Natural killer cell (primary cell): ENCODE measurements around the gene OR2T5. TPM values are rescaled to one million over a fixed set of nuclear protein-coding genes. Genes with fewer than 3 reads are reported as not detected.
"Not testable (repeated sequence)": the region's sequence is repeated elsewhere in the genome, so short reads cannot be mapped to it uniquely, and the experiment has no call there.

Experiments used
- ATAC-seq, 3 donors: fragments of 150-1000 bp in 2 of 3; fragments of 200-7000 bp in 1 of 3; cut with Tn5 transposase; 1 replicate in 1 of 3; 2 replicates in 2 of 3; pipeline ENCODE4 v1.10.0; 2021; ENCODE audit warnings: mild to moderate bottlenecking in 2 of 3, moderate library complexity in 2 of 3
- DNase-seq, 2 donors: peaks; one replicate each; pipeline versions ENCODE4 v3.0.0 to v3.0.0-alpha.2; 2013 to 2021; ENCODE audit warnings: mixed read lengths in 1 of 2
- H3K27ac ChIP-seq: one replicate; pipeline ENCODE4 v1.5.1; 2013; ENCODE audit warnings: mild to moderate bottlenecking, low read length
- H3K27me3 ChIP-seq: one replicate; pipeline ENCODE4 v1.6.1; 2013; ENCODE audit warnings: low read length; ENCODE audit not compliant: control insufficient read depth, insufficient read depth
- H3K36me3 ChIP-seq: one replicate; pipeline ENCODE4 v1.6.1; 2013; ENCODE audit warnings: low read length; ENCODE audit not compliant: control insufficient read depth, insufficient read depth
- H3K4me1 ChIP-seq: one replicate; pipeline ENCODE4 v1.6.1; 2013; ENCODE audit warnings: low read length; ENCODE audit not compliant: control insufficient read depth, insufficient read depth
- H3K4me3 ChIP-seq: one replicate; pipeline ENCODE4 v1.5.1; 2013; ENCODE audit warnings: low read length
- H3K9me3 ChIP-seq: one replicate; pipeline ENCODE4 v1.6.1; 2013; ENCODE audit warnings: low read length; ENCODE audit not compliant: control insufficient read depth, insufficient read depth
- H3K27ac Mint-ChIP-seq, 2 donors: one replicate each; pipeline ENCODE4 v1.8.0; 2022; ENCODE audit warnings: mild to moderate bottlenecking in 2 of 2, mixed read lengths in 2 of 2, moderate library complexity in 1 of 2
- H3K27me3 Mint-ChIP-seq, 2 donors: one replicate each; pipeline ENCODE4 v1.8.0; 2022; ENCODE audit warnings: low read depth in 2 of 2, mixed read lengths in 2 of 2
- H3K36me3 Mint-ChIP-seq: one replicate; pipeline ENCODE4 v1.8.0; 2022; ENCODE audit warnings: mixed read lengths
- H3K4me1 Mint-ChIP-seq, 2 donors: one replicate each; pipeline ENCODE4 v1.8.0; 2022; ENCODE audit warnings: mixed read lengths in 2 of 2
- H3K4me3 Mint-ChIP-seq: one replicate; pipeline ENCODE4 v1.8.0; 2022; ENCODE audit warnings: mild to moderate bottlenecking, moderate library complexity, mixed read lengths
- H3K9me3 Mint-ChIP-seq, 2 donors: one replicate each; pipeline ENCODE4 v1.8.0; 2022; ENCODE audit warnings: mixed read lengths in 2 of 2
- WGBS: methylation state at CpG from one replicate; pipeline ENCODE4 v1.1.7; 2013; ENCODE audit warnings: missing lambda C conversion rate; ENCODE audit not compliant: insufficient coverage; 5-methylcytosine and 5-hydroxymethylcytosine counted together
- intact Hi-C: fragments of 100-400 bp; cut with micrococcal nuclease; formaldehyde crosslinking; loops from one replicate; pipeline ENCODE4 v1.14.2; 2022
- total RNA-seq, 4 donors: library from RNA; stranded (reverse); fragments of 120-200 nt in 1 of 4; gene quantifications; one replicate each; pipeline versions ENCODE4 v1.2.3 to v1.2.4, GENCODE V29; 2013 to 2022

Gene OR2T5, protein sequence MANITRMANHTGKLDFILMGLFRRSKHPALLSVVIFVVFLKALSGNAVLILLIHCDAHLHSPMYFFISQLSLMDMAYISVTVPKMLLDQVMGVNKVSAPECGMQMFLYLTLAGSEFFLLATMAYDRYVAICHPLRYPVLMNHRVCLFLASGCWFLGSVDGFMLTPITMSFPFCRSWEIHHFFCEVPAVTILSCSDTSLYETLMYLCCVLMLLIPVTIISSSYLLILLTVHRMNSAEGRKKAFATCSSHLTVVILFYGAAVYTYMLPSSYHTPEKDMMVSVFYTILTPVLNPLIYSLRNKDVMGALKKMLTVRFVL
- total RNA-seq, result not detected
- 0.14 TPM for total RNA-seq (2013)

DNA sequence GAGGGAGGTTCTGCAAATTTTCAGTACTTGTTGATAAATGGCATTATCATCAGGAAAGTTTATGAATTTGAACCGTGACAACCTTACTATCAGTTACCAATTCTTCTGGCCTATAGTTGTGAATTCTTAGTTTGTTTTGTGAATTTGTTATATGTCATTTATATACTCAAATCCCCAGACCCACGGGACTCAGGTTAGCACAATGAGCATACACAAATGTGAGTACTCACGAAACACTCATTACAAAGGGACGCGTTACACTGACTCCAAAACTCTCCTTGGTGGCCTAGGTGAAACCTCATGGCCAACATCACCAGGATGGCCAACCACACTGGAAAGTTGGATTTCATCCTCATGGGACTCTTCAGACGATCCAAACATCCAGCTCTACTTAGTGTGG, at the start of gene OR2T5:
TSS of gene OR2T5 (plus strand) at position 301 of the 400 bp plus-strand sequence. CDS start at position 301, 0 bp downstream.
- H3K27me3 ChIP-seq, DNase-seq, H3K9me3 Mint-ChIP-seq, H3K4me1 ChIP-seq, H3K27ac Mint-ChIP-seq, H3K27me3 Mint-ChIP-seq, H3K36me3 Mint-ChIP-seq, intact Hi-C loops, H3K36me3 ChIP-seq, H3K9me3 ChIP-seq, H3K27ac ChIP-seq, ATAC-seq, H3K4me3 ChIP-seq, H3K4me1 Mint-ChIP-seq, H3K4me3 Mint-ChIP-seq: not testable (repeated sequence)
- WGBS, result 92% methylated on average over 2 of the region's 6 CpGs

DNA sequence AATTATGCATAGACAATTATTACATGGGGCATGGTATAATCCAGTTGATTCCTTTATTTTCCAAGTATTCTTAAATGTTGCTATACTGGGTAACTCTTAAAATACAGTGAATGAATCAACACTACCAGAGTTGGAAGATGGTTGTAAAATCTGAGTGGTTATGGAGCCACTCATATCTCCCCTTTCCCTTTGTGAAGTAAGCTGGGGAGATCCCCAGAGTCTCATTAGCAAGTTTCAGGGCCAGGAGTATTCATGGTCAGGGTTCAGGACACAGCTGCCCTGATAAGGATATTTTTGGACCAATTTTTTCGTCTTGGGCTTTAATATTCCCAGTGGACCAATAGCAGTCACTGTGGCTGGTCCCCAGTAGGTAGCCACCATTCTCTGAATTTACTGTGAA, 49.7 kb upstream of the OR2T5 start:
- H3K27ac Mint-ChIP-seq, intact Hi-C loops, H3K9me3 ChIP-seq, H3K4me3 ChIP-seq, H3K27ac ChIP-seq, H3K4me3 Mint-ChIP-seq, H3K27me3 Mint-ChIP-seq, H3K4me1 Mint-ChIP-seq, H3K4me1 ChIP-seq, H3K27me3 ChIP-seq, H3K36me3 ChIP-seq, H3K36me3 Mint-ChIP-seq, ATAC-seq, H3K9me3 Mint-ChIP-seq, DNase-seq: not testable (repeated sequence)
- 88% methylated on average over 1 of the region's 1 CpG for WGBS

DNA sequence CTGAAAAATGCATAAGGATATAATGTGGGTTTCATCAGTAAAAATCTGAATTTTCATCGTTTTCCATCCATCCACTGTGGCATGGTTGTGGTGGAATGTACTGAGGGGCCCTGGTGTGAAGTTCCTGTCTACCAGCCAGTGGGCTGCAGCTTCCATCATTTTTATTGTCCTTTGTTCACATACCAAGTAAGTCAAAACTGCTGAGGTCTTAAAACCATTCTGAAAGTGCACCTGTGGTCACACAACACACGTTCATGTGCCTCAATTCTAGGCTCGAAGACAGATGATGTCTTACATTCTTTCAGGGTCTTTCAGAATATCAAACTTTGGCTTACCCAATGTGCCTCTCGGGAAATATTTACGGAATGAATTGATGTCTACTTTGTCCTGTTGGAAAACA, 49.1 kb upstream of the OR2T5 start:
- H3K4me1 ChIP-seq, H3K36me3 Mint-ChIP-seq, H3K27ac ChIP-seq, H3K27ac Mint-ChIP-seq, H3K4me1 Mint-ChIP-seq, H3K4me3 Mint-ChIP-seq, intact Hi-C loops, DNase-seq, H3K27me3 Mint-ChIP-seq, H3K9me3 ChIP-seq, H3K27me3 ChIP-seq, H3K36me3 ChIP-seq, H3K9me3 Mint-ChIP-seq, H3K4me3 ChIP-seq, ATAC-seq: not testable (repeated sequence)
- WGBS, result 81% methylated on average over 5 of the region's 5 CpGs

DNA sequence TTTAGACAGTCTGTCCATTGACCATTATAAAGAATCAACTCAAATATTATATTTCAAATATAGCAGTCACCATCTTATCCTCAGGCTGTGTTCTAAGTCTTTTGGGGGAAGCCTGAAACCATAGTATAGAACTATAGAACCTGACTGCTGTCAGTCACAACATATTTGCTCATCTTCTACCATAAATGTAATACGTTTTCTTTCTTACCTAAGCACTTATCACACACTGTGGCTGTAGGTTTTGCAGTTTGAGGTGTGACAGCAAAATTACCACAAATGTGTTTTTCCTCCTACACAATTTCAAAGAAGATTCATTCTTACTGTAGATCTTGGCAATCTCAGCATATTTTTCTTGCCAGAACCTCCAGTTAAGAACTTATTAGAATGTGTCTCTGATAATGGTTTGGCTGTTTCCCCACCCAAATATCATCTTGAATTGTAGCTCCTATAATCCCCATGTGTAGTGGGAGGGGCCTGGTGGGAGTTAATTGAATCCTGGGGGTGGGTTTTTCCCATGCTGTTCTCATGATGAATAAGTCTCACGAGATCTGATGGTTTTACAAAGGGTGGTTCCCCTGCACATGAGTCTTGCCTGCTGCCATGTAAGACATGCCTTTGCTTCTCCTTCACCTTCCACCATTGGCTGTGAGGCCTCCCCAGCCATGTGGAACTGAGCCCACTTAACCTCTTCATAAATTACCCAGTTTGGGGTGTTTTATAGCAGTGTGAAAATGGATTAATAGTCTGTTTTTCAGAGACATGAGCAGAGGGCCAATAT, 45.7 kb upstream of the OR2T5 start:
- H3K27me3 ChIP-seq, H3K36me3 Mint-ChIP-seq, H3K4me3 ChIP-seq, H3K9me3 ChIP-seq, ATAC-seq, H3K4me1 ChIP-seq, H3K4me3 Mint-ChIP-seq, H3K27me3 Mint-ChIP-seq, DNase-seq, H3K27ac ChIP-seq, H3K4me1 Mint-ChIP-seq, H3K27ac Mint-ChIP-seq, intact Hi-C loops, H3K36me3 ChIP-seq, H3K9me3 Mint-ChIP-seq: not testable (repeated sequence)
- WGBS, result no CpG with 5 or more reads among the region's 2 CpGs

- H3K27me3 ChIP-seq, H3K4me3 ChIP-seq, H3K36me3 Mint-ChIP-seq, ATAC-seq, H3K27me3 Mint-ChIP-seq, H3K4me1 Mint-ChIP-seq, H3K9me3 Mint-ChIP-seq, H3K4me3 Mint-ChIP-seq, H3K9me3 ChIP-seq, H3K27ac Mint-ChIP-seq, H3K27ac ChIP-seq, DNase-seq, H3K4me1 ChIP-seq, H3K36me3 ChIP-seq, intact Hi-C loops: not testable (repeated sequence)
- 80% methylated on average over 4 of the region's 4 CpGs for WGBS
Measured at GRCh38 chr1:248444603-248445002, 43.8 kb upstream of the OR2T5 start.

- H3K27me3 ChIP-seq, H3K4me1 ChIP-seq, ATAC-seq, H3K36me3 Mint-ChIP-seq, H3K9me3 Mint-ChIP-seq, H3K27ac ChIP-seq, DNase-seq, H3K27me3 Mint-ChIP-seq, intact Hi-C loops, H3K4me3 Mint-ChIP-seq, H3K4me1 Mint-ChIP-seq, H3K36me3 ChIP-seq, H3K4me3 ChIP-seq, H3K27ac Mint-ChIP-seq, H3K9me3 ChIP-seq: not testable (repeated sequence)
- no CpG with 5 or more reads among the region's 2 CpGs for WGBS
Measured at GRCh38 chr1:248445399-248445798, 43.0 kb upstream of the OR2T5 start, which contains the start of gene OR2T2. Gene OR2T2 (plus strand): TSS chr1:248445637. CDS start chr1:248452798, 7,161 bp downstream.

DNA sequence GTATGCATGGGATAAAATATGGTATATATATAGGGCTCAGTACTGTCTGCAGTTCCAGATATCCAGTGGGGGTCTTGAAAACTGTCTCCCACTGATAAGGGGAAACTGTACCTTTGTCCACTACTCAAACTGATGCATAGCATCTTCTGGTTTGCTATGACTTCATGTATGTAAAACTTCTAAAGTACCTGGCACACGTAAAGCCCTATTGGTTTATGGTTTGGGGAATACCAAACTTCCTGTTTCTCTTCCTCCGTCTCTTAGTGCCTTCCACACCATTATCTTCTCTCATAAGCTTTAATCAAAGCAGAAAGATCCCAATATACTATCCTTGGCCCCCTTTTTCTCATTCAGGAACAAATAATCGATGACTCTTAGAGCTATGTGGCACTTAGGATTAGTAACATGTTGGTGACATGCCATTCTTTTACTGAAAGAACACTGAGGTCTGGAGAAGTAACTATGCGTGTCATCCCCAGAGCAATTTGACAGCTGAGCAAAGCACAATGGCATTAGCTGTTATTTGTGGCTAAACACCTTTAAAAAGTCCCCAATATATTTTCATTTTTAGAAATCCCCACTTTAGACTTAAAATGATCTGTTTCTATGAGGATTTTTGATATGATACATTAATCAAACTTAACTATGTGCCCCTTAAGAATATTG, 39.8 kb upstream of the OR2T5 start:
- intact Hi-C loops, H3K27ac Mint-ChIP-seq, H3K9me3 Mint-ChIP-seq, H3K36me3 Mint-ChIP-seq, H3K4me3 ChIP-seq, H3K27ac ChIP-seq, H3K36me3 ChIP-seq, H3K4me1 Mint-ChIP-seq, ATAC-seq, H3K27me3 Mint-ChIP-seq, H3K4me3 Mint-ChIP-seq, H3K27me3 ChIP-seq, H3K9me3 ChIP-seq, H3K4me1 ChIP-seq, DNase-seq: not testable (repeated sequence)
- WGBS, result no CpG with 5 or more reads among the region's 4 CpGs
